Measurements from ENCODE around the gene ELF1.

DNA sequence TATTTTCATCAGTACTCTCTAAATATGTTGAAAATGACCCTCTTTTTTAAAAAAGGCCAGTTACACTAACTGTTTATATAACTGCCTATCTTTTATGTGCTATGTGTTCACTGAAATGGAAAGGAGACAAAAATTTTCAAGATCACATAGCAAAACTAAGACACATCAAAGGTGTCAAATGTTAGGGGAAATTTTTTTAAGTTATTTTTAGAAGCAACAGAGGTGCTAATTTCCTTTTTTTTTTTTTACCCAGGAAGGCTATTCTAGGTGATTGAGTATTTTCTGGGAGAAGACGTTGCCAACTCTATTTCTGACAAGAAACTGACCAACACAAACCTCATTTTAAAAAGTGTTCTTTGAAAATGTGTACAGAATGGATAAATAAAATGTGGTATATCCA lies 45.7 kb downstream of the ELF1 start:
- TF ChIP-seq POLR2A (IDR thresholded peaks at IDR 0.05; ENCODE audit: low read depth, low read length), result no peak
- TF ChIP-seq POLR2AphosphoS5 (IDR thresholded peaks at IDR 0.05; ENCODE audit: low read depth, low read length), result no peak
- no peak for TF ChIP-seq TAF1 (IDR thresholded peaks at IDR 0.05; ENCODE audit: low read depth, low read length)
- no peak for TF ChIP-seq PAX5 (IDR thresholded peaks at IDR 0.05; ENCODE audit: insufficient read depth, low read length, severe bottlenecking)
- TF ChIP-seq POU2F2 (IDR thresholded peaks at IDR 0.05; ENCODE audit: low read depth, low read length), result no peak
